Measurements from ENCODE around the gene CCR7. TPM values are rescaled to one million over a fixed set of nuclear protein-coding genes. Genes with fewer than 3 reads are reported as not detected.

Gene CCR7
- total and polyA plus RNA-seq, 7 donors: 0.08 to 0.24 (median 0.20) TPM; not detected in 1

GRCh38 chr17:40557531-40558299, 7.6 kb downstream of the CCR7 start:
- DNase-seq (peak in 1 of 2 donors; percentile 55), ATAC-seq (no peak)
- H3K4me3 ChIP-seq: peak overlapping the region; percentile 35
- intact Hi-C loops (cut with DNase I): loop anchor here in 1 of 2 donors (5.0 kb wide), 1 partner anchor 115 kb away; the partner anchor contains the start of gene IGFBP4
- H3K27me3 ChIP-seq (ENCODE audit: insufficient read depth in 3 of 3, low read length in 2 of 3): peaks cover 0 to 6% (median 0%) of the 10 kb centered on the region in 3 donors
- no peaks in the 10 kb centered on the region for H3K36me3 ChIP-seq (ENCODE audit: insufficient read depth in 1 of 2, low read depth in 1 of 2)
- 53 to 65% (median 58%) methylated on average over 6 of the region's 6 CpGs for WGBS, 3 donors
- no peak for TF ChIP-seq CTCF (IDR thresholded peaks at IDR 0.05)
- H3K27ac ChIP-seq: no peak overlapping the region
- no peaks in the 10 kb centered on the region for H3K9me3 ChIP-seq
- peaks cover 13% of the 10 kb centered on the region for H3K4me1 ChIP-seq

- Histone ChIP-seq H3K36me3 (ENCODE audit: insufficient read depth in 1 of 2, low read depth in 1 of 2) (no peaks in the 10 kb centered on the region), H3K9me3 (no peaks in the 10 kb centered on the region), H3K27me3 (ENCODE audit: insufficient read depth in 3 of 3, low read length in 2 of 3) (no peaks in the 10 kb centered on the region), H3K4me3 (peak overlapping the region; percentile 35), H3K27ac (peak overlapping the region; percentile 50), H3K4me1 (peaks cover 20% of the 10 kb centered on the region)
- intact Hi-C loops (cut with DNase I): loop anchor here in 1 of 2 donors (5.0 kb wide), 1 partner anchor 115 kb away; the partner anchor contains the start of gene IGFBP4
- no peak for ATAC-seq
- no peak for TF ChIP-seq CTCF (IDR thresholded peaks at IDR 0.05)
- peak in 1 of 2 donors; percentile 62 for DNase-seq
- 44 to 49% (median 44%) methylated on average over 16 of the region's 16 CpGs for WGBS, 3 donors
Measured at GRCh38 chr17:40556884-40557414, 8.3 kb downstream of the CCR7 start.

GRCh38 chr17:40556198-40556661, 9.0 kb downstream of the CCR7 start:
- H3K27me3 ChIP-seq (ENCODE audit: insufficient read depth in 3 of 3, low read length in 2 of 3): no peaks in the 10 kb centered on the region
- no peak overlapping the region for H3K4me3 ChIP-seq
- no peaks in the 10 kb centered on the region for H3K36me3 ChIP-seq (ENCODE audit: insufficient read depth in 1 of 2, low read depth in 1 of 2)
- no peak for TF ChIP-seq CTCF (IDR thresholded peaks at IDR 0.05)
- no peak for ATAC-seq
- DNase-seq: no peak
- 94 to 100% (median 100%) methylated on average over 1 of the region's 1 CpG for WGBS, 3 donors
- peak overlapping the region; percentile 50 for H3K27ac ChIP-seq
- no peaks in the 10 kb centered on the region for H3K9me3 ChIP-seq
- peaks cover 27% of the 10 kb centered on the region for H3K4me1 ChIP-seq
- intact Hi-C loops (cut with DNase I): loop anchor here in 1 of 2 donors (5.0 kb wide), 1 partner anchor 114 kb away; the partner anchor contains the start of gene IGFBP4

GRCh38 chr17:40555296-40556190, 9.7 kb downstream of the CCR7 start:
- WGBS, 3 donors: 92 to 95% (median 92%) methylated on average over 26 of the region's 26 CpGs
- no peaks in the 10 kb centered on the region for H3K9me3 ChIP-seq
- H3K4me1 ChIP-seq: peaks cover 31% of the 10 kb centered on the region
- no peaks in the 10 kb centered on the region for H3K27me3 ChIP-seq (ENCODE audit: insufficient read depth in 3 of 3, low read length in 2 of 3)
- DNase-seq (peak in 1 of 2 donors; percentile 23), ATAC-seq (no peak)
- no peaks in the 10 kb centered on the region for H3K36me3 ChIP-seq (ENCODE audit: insufficient read depth in 1 of 2, low read depth in 1 of 2)
- no peak overlapping the region for H3K27ac ChIP-seq
- TF ChIP-seq CTCF (IDR thresholded peaks at IDR 0.05): no peak
- H3K4me3 ChIP-seq: no peak overlapping the region
- intact Hi-C loops (cut with DNase I): loop anchor here in 1 of 2 donors (5.0 kb wide), 1 partner anchor 113 kb away; the partner anchor contains the start of gene IGFBP4
